ENCODE data around the gene ZNF846. TPM values are rescaled to one million over a fixed set of nuclear protein-coding genes. Genes with fewer than 3 reads are reported as not detected.
A peak's percentile ranks its signal among the peaks of the same experiment; 100 is the strongest.

ZNF846 gene
- total and polyA plus RNA-seq, 9 of the 15 experiments (the other 6 are each of a cell fraction or from before 2014, with no cell fraction given), result 4.1 to 8.7 (median 7.8) TPM

DNA sequence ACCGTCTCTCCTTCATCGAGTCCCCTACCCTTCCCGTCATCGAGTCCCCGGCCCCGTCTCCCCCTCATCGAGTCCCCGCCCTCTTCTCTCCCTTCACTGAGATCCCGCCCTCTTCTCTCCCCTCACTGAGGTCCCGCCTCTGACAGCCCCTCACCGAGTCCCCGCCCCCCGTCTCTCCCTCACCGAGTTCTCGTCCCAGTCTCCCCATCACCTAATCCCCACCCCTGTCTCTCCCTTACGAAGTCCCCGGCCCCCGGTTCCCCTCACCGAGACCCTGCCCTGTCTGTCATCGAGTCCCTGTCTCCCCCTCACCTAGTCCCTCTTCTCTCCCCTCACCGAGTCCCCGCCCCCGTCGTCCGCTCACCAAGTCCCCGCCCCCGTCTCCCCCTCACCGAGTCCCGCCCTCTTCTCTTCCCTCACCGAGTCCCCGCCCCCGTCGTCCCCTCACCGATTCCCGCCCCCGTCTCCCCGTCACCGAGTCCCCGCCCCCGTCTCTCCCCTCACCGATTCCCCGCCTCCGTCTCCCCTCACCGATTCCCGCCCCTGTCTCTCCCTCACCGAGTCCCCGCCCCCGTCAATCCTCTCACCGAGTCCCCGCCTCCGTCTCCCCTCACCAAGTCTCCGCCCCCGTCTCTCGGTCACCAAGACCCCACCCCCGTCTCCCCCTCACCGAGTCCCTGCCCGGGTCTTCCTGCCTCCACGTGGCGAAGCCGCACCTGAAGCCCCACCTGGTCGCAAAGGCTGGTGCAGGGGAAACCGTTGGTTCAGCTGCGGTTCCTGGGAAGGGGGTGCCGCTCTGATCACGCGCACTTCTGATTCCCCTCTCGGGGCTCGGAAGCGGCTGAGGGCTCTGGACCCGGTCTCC, 23.9 kb upstream of the ZNF846 start (continued):
- TF ChIP-seq, protein P1, sequence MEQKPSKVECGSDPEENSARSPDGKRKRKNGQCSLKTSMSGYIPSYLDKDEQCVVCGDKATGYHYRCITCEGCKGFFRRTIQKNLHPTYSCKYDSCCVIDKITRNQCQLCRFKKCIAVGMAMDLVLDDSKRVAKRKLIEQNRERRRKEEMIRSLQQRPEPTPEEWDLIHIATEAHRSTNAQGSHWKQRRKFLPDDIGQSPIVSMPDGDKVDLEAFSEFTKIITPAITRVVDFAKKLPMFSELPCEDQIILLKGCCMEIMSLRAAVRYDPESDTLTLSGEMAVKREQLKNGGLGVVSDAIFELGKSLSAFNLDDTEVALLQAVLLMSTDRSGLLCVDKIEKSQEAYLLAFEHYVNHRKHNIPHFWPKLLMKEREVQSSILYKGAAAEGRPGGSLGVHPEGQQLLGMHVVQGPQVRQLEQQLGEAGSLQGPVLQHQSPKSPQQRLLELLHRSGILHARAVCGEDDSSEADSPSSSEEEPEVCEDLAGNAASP (IDR thresholded peaks at IDR 0.05), result no peak
- TF ChIP-seq, protein P2, sequence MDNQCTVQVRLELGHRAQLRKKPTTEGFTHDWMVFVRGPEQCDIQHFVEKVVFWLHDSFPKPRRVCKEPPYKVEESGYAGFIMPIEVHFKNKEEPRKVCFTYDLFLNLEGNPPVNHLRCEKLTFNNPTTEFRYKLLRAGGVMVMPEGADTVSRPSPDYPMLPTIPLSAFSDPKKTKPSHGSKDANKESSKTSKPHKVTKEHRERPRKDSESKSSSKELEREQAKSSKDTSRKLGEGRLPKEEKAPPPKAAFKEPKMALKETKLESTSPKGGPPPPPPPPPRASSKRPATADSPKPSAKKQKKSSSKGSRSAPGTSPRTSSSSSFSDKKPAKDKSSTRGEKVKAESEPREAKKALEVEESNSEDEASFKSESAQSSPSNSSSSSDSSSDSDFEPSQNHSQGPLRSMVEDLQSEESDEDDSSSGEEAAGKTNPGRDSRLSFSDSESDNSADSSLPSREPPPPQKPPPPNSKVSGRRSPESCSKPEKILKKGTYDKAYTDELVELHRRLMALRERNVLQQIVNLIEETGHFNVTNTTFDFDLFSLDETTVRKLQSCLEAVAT (IDR thresholded peaks at IDR 0.05), result peak; percentile 34 to 62; a peak in 2 of 4 replicates
- TF ChIP-seq RBM25 (IDR thresholded peaks at IDR 0.05; ENCODE audit: low read depth, low read length, severe bottlenecking), result no peak
- TF ChIP-seq, protein P3, sequence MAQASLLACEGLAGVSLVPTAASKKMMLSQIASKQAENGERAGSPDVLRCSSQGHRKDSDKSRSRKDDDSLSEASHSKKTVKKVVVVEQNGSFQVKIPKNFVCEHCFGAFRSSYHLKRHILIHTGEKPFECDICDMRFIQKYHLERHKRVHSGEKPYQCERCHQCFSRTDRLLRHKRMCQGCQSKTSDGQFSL (CRISPR knock-in tag; IDR thresholded peaks at IDR 0.05), result 0 out of 2 replicates have a peak, but pooled peaks have one; percentile 47
- TF ChIP-seq, protein P3 (tag; IDR thresholded peaks at IDR 0.05), result peak in 1 of 2 experiments; percentile 72; a peak in 2 of 4 replicates
- TF ChIP-seq, protein P4, sequence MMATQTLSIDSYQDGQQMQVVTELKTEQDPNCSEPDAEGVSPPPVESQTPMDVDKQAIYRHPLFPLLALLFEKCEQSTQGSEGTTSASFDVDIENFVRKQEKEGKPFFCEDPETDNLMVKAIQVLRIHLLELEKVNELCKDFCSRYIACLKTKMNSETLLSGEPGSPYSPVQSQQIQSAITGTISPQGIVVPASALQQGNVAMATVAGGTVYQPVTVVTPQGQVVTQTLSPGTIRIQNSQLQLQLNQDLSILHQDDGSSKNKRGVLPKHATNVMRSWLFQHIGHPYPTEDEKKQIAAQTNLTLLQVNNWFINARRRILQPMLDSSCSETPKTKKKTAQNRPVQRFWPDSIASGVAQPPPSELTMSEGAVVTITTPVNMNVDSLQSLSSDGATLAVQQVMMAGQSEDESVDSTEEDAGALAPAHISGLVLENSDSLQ (IDR thresholded peaks at IDR 0.05), result peak; percentile 88
- peak; percentile 46; the same call in 1 of the 2 replicates for TF ChIP-seq PHF8 (IDR thresholded peaks at IDR 0.05; ENCODE audit: borderline replicate concordance, low read length)
- TF ChIP-seq, protein P5, sequence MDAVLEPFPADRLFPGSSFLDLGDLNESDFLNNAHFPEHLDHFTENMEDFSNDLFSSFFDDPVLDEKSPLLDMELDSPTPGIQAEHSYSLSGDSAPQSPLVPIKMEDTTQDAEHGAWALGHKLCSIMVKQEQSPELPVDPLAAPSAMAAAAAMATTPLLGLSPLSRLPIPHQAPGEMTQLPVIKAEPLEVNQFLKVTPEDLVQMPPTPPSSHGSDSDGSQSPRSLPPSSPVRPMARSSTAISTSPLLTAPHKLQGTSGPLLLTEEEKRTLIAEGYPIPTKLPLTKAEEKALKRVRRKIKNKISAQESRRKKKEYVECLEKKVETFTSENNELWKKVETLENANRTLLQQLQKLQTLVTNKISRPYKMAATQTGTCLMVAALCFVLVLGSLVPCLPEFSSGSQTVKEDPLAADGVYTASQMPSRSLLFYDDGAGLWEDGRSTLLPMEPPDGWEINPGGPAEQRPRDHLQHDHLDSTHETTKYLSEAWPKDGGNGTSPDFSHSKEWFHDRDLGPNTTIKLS (IDR thresholded peaks at IDR 0.05; ENCODE audit: borderline replicate concordance, low read depth), result no peak
- TF ChIP-seq SRF (CRISPR knock-in tag; IDR thresholded peaks at IDR 0.05), result no peak
- peak in 1 of 2 experiments; percentile 67; a peak in 2 of 4 replicates for TF ChIP-seq MAZ (CRISPR knock-in tag; conservative IDR thresholded peaks at IDR 0.05 in 1 of 2, IDR thresholded peaks at IDR 0.05 in 1 of 2)
- TF ChIP-seq, protein P6, sequence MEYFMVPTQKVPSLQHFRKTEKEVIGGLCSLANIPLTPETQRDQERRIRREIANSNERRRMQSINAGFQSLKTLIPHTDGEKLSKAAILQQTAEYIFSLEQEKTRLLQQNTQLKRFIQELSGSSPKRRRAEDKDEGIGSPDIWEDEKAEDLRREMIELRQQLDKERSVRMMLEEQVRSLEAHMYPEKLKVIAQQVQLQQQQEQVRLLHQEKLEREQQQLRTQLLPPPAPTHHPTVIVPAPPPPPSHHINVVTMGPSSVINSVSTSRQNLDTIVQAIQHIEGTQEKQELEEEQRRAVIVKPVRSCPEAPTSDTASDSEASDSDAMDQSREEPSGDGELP (CRISPR knock-in tag; IDR thresholded peaks at IDR 0.05; ENCODE audit: borderline replicate concordance), result peak; percentile 35; the same call in 1 of the 2 replicates
- TF ChIP-seq CBX3 (IDR thresholded peaks at IDR 0.05; ENCODE audit: borderline replicate concordance in 1 of 2, low read length in 2 of 2), result 0 out of 3 replicates have a peak, but pooled peaks of 1 of the 2 experiments have one; percentile 12
- TF ChIP-seq ESRRB (CRISPR knock-in tag; IDR thresholded peaks at IDR 0.05; ENCODE audit: borderline replicate concordance), result no peak

All from K562 (cell line).